NCI-H2029 (cell line): Measurements from ENCODE around the gene PLEKHO1.
"Not testable (repeated sequence)": the region's sequence is repeated elsewhere in the genome, so short reads cannot be mapped to it uniquely, and the experiment has no call there.

ENCODE experiments used
- DNase-seq: peaks from one replicate; lab custom pipeline; 2025; lab: John Stamatoyannopoulos, UW

PLEKHO1 gene

GRCh38 chr1:150149271-150150132 lies at the start of gene PLEKHO1:
Gene PLEKHO1 (plus strand): TSS chr1:150149916. CDS start chr1:150150258, 342 bp downstream.
- peak; percentile 66 for DNase-seq

- DNase-seq, result no peak
These were observed 46.7 kb upstream of the PLEKHO1 start for GRCh38 chr1:150102986-150103385.

- DNase-seq, result no peak
These were observed 43.4 kb upstream of the PLEKHO1 start for GRCh38 chr1:150106341-150106740.

- DNase-seq, result no peak
These were observed 40.1 kb upstream of the PLEKHO1 start for GRCh38 chr1:150109586-150109985.

- no peak for DNase-seq
These were observed 39.6 kb upstream of the PLEKHO1 start for GRCh38 chr1:150110116-150110515.

- DNase-seq, result no peak
These were observed 38.0 kb upstream of the PLEKHO1 start for GRCh38 chr1:150111670-150112069.

GRCh38 chr1:150115121-150115520 lies 34.6 kb upstream of the PLEKHO1 start:
- no peak for DNase-seq

- DNase-seq, result no peak
These were observed 31.0 kb upstream of the PLEKHO1 start for GRCh38 chr1:150118716-150119115.

- no peak for DNase-seq
These were observed 28.4 kb upstream of the PLEKHO1 start for GRCh38 chr1:150121236-150121862.

GRCh38 chr1:150126811-150127210 lies 22.9 kb upstream of the PLEKHO1 start:
- no peak for DNase-seq

- no peak for DNase-seq
These were observed 22.3 kb upstream of the PLEKHO1 start for GRCh38 chr1:150127464-150127863.

GRCh38 chr1:150127868-150128267 lies 21.8 kb upstream of the PLEKHO1 start:
- no peak for DNase-seq

GRCh38 chr1:150132372-150132771 lies 17.3 kb upstream of the PLEKHO1 start:
- DNase-seq, result no peak

GRCh38 chr1:150134537-150134936 lies 15.2 kb upstream of the PLEKHO1 start:
- no peak for DNase-seq

GRCh38 chr1:150135400-150135799 lies 14.3 kb upstream of the PLEKHO1 start:
- not testable (repeated sequence) for DNase-seq

- DNase-seq, result no peak
These were observed 11.7 kb upstream of the PLEKHO1 start for GRCh38 chr1:150138044-150138443.

GRCh38 chr1:150141452-150141851 lies 8.3 kb upstream of the PLEKHO1 start:
- DNase-seq, result no peak

GRCh38 chr1:150142083-150142482 lies 7.6 kb upstream of the PLEKHO1 start:
- no peak for DNase-seq

GRCh38 chr1:150144606-150145005 lies 5.1 kb upstream of the PLEKHO1 start:
- no peak for DNase-seq

- DNase-seq, result not testable (repeated sequence)
These were observed 3.7 kb upstream of the PLEKHO1 start for GRCh38 chr1:150146016-150146415.

- no peak for DNase-seq
These were observed 2.7 kb upstream of the PLEKHO1 start for GRCh38 chr1:150146849-150147542.

- DNase-seq, result no peak
These were observed 862 bp upstream of the PLEKHO1 start for GRCh38 chr1:150148837-150149270.
